SK-MEL-5 (cell line): ENCODE data around the gene WBP1. TPM values are rescaled to one million over a fixed set of nuclear protein-coding genes. Genes with fewer than 3 reads are reported as not detected.
"Not testable (repeated sequence)": the region's sequence is repeated elsewhere in the genome, so short reads cannot be mapped to it uniquely, and the experiment has no call there.

Experiments
- DNase-seq: peaks from one replicate; pipeline ENCODE4 v3.0.0-alpha.2; 2016; ENCODE audit warnings: low read depth, low spot score
- in situ Hi-C: cut with HindIII; loops from 2 replicates; pipeline ENCODE4 v1.10.0; 2016; ENCODE audit warnings: low sequenced_read_pairs, high pct_unique_total_duplicates, low pct_unique_long_range_greater_than_20kb
- polyA plus RNA-seq, 2 experiments: library from polyadenylated mRNA; depleted of rRNA; stranded (reverse); fragments of >200 nt; gene quantifications; 2 replicates each; pipeline ENCODE4 v1.2.3, GENCODE V29; 2015
- total RNA-seq: library from RNA; depleted of rRNA; stranded (reverse); fragments of >200 nt; shearing (Covaris generic); gene quantifications from 2 replicates; pipeline ENCODE4 v1.2.3, GENCODE V29; 2014; rRNA removed

The WBP1 gene
- total RNA-seq = 45.9 and 52.1 TPM in 2 replicates
- 93.5 and 94.2 TPM in 2 replicates for polyA plus RNA-seq (2015; cell fraction: cytosol; rRNA removed)
- polyA plus RNA-seq (2015; cell fraction: nucleus; rRNA removed) = 307 and 328 TPM in 2 replicates

DNA sequence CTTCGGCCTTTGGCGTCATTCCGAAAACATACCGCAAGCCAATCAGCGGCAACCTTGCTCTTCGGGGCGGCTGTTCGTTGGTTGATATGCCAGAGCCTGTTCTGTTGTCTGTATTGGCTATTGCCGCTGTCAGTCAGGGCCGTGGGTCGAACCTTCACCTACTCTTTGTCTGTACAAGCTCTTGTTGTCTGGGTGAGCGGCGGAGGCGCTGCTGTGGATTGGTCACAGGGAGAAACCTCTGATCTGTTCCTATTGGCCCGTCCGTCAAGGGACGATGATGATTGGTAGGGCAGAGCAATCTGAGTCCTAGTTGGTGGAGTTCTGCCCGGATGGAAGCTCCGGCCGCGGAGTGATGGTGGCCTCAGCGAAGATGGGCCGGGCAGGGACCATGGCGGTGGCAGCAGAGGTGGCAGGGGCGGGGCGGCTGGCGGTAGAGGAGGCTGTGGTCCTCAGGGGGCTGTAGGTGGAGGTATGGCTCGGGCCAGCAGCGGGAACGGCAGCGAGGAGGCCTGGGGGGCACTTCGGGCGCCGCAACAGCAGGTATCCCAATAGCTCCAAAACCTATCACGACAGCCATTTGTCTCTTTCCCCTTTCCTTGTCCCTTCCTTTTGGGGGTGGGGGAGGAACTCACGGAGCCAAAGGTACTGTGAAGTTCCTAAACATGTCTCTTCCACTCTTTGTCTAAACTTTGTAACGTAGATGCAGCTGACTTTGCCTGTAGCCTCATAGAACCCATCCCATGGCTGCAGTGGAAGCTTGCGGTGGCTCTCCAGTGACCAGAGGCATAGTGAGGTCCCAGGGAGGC is at the start of gene WBP1:
TSS of gene WBP1 (plus strand) at position 307 of the 806 bp plus-strand sequence. CDS start at position 472, 165 bp downstream.
- in situ Hi-C loops = no loop called here
- DNase-seq = peak; percentile 100

DNA sequence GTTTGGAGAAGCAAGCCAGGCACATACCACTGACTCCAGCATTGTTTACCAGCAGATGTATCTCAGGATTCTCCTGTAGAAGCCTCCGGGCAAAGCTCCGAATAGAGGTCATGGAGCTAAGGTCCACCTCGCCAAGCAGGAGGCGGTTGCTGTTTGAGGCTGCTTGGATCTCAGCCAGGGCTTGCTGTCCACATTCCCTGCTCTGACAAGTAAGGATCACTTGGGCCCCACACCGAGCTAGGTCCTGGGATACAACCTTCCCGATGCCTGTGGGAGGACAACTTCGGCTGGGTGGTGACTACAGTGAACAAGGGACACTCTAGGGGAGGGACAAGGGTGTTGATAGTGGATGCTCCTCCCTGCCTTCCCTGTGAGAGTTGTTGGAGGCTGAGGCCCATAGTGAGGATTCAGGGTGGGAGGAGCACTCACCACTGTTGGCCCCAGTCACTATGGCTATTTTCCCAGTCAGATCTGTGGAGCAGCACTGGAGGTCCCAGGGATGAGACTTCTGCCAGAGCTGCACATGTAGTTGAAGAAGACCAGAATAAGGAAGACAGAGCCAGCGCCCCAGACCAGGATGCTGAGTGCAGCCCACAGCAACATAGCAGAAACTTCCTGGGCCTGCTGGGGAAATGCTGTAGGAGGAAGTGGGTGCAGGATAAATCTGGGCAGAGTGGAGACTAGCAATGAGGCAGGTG is 45.1 kb upstream of the WBP1 start:
- in situ Hi-C loops = no loop called here
- no peak for DNase-seq

DNA sequence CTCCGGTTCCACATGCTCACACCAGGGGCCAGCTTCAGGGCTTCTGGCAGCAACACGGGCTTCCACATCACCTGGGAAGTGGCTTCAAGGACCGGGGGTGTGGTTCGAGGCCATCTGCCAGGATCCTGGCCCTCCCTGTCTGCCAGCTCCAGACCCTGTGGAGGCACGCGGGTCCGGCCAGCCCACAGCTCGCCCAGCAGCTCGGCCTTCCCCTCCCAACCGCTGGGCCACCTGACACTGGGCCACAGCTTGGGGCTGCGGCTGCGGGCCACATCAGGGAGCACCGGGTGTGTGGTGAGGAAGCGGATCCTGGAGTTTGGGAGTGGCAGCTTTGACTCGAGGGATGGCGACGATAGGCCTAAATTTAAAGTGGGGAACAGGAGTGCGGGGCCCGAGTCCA is 43.8 kb upstream of the WBP1 start:
- DNase-seq = no peak
- in situ Hi-C loops = no loop called here

DNA sequence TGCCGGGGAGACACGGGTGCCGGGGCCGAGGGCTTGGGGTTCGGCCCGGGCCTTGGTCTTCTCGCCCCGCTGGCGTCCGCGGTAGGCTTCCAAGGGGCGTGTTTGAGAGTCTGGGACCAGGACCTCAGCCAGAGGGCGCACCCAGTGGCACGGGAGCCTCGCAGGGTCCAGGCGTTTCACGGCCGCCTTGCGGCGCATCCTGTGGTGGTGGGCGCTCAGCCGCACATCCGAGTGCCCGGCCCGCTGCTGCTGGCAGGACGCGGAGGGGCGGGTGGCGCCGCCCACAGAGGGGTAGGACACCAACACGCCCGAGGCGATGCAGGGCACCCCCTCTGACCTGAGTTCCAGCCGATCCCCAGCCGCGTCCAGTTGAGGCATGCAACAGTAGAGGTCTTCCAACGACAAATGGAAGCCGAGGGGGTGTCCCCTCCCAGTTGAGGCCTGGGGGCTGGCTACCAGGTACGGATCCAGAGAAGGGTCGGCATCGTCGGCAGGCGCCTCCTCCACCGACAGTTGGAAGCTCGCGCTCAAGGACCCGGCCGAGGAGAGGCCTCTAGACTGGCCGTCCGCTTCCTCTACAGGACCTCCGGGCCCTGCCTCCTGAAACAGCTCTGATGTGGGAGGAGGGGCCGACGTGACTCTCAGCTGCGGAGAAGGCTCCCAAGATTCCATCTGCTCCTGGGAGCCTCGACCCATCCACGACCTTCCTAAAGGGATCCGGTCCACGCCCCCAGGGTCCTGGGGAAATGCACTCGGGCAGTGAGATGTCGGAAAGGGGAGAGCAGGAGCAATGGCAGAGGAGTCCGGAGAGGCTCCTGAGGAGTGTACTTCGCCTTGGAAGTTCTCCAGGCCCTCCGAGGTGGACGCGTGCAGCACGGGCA is 43.1 kb upstream of the WBP1 start:
- no peak for DNase-seq
- in situ Hi-C loops = no loop called here

DNA sequence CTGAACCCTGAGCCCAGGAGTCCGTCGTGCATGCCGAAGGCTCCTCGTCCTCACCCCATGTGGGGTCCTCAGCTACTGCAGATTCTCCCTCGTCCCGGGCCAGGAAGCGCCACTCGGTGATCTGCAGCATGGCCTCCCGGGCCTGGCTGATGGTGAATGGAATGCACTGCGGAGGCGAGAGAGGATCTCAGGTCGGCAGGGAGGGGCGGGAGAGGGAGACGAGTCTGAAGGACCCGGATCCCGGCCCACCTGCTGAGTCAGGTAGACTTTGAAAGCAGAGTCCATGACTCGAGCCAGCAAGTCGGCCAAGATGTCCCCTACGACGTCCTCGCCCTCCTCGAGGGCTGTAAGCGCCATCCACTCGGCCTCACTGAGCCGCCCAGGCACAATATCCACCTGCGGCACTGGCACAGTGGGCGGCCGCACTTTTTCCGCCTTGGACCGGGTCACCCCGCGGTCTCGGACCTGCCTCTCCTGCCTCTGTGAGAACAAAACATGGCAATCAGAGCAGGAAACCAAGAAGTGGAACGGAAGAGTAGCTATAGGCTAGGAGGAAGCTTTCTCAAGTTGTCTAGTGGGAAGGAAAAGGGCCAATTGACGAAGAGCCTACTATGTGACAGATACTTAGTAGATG is 42.4 kb upstream of the WBP1 start:
- DNase-seq = no peak
- in situ Hi-C loops = no loop called here

DNA sequence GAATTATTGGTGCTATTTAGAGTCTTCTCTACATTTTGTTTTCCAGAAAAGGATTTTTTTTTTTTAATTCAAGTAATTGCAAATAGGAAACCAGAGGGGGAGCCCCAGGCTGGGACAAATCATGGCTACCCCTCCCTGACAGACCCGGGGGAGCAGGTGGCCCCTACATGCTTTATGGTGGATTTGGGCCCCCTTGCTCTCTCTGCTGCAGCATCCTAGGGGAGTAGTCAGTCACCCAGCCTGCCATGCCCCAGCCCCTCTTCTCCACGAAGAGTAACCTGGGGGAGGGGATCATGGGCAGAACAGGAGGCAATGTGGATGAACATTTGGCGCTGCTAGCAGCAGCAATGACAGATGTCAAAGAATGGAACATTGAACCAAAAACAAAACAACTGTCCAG is 41.5 kb upstream of the WBP1 start:
- DNase-seq = peak; percentile 22
- in situ Hi-C loops = no loop called here

DNA sequence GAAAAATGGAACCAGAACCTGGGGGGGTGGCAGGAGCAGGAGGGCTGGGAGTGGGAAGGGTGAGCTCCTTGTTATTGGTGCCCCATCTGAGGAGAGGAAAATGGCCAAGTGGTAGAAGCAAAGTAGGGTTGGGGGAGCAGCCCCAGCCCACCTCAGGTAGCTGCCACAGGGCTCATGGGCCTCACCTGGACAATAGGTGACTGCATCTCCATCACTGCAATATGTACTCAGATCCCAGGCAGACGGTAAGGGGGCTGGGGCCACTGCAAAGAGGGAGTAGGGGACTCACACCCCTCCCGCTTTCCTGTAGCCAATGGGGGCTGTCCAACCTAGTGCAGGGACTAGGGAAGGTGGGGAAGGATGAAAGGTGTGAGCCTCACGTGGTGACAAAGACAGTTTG is 41.0 kb upstream of the WBP1 start:
- DNase-seq = no peak
- in situ Hi-C loops = no loop called here

DNA sequence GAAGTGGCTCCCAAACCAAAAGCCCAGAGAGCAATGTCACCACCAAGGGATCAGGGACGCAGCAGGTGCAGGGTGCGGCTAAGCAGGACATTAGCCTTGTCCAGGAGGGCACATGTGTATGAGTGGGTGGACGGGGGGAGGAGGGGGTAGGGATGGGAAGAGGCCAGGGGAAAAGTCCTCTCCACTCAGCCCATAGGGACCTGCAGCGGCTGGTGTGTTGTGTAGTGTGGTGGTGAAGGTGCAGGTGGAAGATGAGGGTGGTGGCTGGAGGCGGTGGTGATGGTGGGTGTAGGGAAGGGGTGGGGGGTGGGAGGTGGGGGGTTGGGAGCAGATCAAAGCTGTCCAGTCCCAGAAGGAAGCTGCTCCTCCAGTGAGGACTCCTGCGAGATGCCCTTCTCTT is 40.5 kb upstream of the WBP1 start:
- in situ Hi-C loops = no loop called here
- DNase-seq = no peak

DNA sequence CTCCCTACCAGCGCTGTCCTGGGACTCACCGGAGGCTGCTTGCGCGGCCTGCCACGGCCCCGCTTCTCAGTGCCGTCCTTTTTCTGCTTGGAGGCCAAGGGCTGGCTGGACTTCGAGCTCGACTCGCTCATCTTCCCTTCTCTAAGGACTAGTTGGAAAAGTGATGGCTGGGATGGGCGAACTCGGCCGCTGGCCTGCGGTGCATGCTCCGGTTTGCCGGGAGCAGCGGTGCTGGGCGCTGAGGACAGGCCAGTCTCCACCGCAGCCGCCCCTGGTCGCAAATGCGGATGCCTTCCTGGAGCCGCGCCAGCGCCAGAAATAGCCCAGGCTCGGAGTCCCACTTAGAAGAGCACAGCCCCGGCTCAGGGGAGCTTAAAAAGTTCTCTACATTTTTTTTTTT is 39.9 kb upstream of the WBP1 start:
- in situ Hi-C loops = no loop called here

DNA sequence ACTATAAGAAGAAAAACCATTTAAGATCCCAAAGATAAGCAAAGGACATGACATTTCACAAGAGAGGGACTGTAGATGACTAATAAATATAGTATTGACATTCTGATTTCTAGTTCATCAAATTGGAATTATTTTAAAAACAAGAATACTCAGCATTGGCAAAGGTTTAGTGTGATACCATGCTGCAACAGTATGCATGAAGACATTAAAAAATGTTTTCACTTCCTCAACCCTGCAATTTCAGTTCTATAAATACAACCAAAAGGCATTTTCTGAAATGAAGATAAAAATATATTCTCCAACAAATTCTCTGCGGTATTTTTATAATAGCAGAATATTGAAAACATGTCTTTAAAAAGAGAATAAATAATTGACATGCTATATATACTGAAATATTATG is 38.9 kb upstream of the WBP1 start:
- DNase-seq = no peak
- in situ Hi-C loops = no loop called here

More for the DNA sequence above, 39.9 kb upstream of the WBP1 start:
- no peak for DNase-seq

DNA sequence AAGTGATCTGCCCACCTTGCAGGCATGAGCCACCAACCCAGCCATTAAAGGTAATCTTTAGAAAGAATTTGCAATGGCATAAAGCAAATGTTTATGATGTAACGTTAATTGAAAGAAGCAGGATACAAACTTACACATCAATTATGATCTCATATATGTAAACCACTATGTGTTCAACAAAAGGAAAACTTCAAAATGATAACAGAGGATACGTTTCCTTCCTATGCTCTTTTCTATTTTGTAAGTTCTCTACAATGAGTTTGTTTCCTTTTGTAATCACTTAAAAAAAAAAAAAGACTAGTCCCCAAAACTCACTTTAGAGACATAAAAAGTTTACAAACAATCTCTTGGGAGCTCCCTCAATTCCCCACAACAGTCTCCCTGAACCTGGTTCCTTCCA is 38.2 kb upstream of the WBP1 start:
- no peak for DNase-seq
- in situ Hi-C loops = no loop called here

DNA sequence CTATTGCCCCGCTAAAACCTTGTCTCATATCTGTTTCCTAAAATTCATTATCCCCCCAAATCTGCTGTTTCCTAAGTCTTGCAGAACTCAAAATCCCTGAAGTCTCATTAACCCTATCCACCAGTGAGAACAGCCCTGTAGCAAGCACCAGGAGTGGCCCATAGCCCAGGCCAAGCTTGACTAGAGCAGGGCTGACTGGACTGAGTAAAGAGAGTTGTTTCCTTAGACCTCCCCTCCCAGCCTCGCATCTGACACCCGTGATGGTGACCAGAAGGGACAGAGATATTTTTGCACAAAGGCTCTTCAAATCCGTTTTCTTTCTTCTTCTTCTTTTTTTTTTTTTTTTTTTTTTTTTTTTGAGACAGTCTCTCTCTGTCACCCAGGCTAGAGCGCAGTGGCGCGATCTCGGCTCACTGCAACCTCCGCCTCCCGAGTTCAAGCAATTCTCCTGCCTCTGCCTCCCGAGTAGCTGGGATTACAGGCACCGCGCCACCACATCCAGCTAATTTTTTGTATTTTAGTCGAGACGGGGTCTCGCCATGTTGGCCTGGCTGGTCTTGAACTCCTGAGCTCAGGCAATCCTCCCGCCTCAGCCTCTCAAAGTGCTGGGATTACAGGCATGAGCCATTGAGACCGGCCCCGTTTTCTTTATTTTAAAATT is 37.7 kb upstream of the WBP1 start:
- in situ Hi-C loops, DNase-seq: not testable (repeated sequence)

DNA sequence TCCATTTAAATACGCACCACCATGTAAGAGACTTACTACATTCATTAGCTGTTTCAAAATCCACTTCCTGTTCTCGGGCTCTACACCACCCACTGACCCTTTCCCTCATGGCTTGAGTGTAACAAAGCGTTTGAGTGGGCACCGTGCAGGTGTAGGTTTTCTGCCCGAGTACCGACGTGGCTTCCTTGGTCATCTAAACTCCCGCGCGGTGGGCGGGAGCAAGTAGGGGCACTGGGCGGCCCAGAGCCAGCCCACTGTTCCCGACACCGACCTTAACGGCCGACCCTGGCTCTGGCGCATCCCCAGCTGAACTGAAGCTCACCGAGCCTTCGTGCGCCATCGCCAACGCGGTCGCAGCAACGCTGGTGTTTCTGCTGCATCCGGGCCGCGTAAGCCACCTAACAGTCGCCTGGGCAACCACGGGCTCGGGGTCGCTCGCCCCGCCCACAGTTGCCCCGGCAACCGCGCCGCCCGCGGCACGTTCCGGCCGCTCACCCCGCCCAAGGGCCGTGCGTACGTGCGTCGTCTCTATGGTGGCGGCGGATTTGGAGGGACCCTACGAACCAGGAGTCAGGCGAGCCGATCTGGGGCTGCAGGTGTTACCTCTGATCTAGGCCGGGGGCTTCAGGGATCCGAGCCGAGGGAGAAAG is 36.9 kb upstream of the WBP1 start, which contains the start of the genes C2orf81 and WDR54:
TSS of gene C2orf81 (minus strand) at position 399 of the 650 bp plus-strand sequence. CDS start at position 340, 59 bp downstream.
TSS of gene WDR54 (plus strand) at position 510 of the 650 bp plus-strand sequence. CDS start 424 bp downstream, outside the sequence.
- DNase-seq = peak; percentile 88
- in situ Hi-C loops = no loop called here

DNA sequence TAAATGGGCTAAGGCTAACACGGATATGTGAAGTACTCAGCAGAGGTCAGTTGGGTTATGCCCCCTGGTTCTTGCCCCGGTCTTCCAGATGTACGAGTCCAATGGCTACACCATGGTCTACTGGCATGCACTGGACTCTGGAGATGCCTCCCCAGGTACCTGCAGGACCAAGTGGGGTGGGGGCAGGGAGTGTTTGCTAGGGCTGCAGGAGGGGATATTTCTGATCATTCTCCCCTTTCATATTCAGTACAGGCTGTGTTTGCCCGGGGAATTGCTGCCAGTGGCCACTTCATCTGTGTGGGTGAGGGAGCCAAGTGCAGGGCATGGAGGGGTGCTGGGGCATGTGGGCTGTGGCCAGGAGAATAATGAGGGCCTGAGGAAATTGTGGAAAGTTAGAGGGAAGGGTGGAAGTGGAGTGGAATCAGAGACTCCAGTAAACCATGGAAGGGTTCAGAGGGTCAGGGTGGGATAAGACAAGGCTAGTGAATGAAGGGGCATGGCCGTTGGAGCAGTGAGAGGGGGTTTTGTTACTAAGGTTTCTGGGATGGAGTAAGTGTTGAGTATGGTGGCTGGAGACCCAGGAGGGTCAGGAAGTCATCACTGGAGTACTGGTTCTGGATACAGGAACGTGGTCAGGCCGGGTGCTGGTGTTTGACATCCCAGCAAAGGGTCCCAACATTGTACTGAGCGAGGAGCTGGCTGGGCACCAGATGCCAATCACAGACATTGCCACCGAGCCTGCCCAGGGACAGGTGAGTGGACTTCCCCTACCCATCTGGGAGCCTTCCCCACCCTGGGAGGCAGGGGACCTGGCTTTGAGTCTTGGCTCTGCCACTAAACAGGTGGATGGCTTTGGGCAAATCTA is 34.8 kb upstream of the WBP1 start:
- in situ Hi-C loops = no loop called here

DNA sequence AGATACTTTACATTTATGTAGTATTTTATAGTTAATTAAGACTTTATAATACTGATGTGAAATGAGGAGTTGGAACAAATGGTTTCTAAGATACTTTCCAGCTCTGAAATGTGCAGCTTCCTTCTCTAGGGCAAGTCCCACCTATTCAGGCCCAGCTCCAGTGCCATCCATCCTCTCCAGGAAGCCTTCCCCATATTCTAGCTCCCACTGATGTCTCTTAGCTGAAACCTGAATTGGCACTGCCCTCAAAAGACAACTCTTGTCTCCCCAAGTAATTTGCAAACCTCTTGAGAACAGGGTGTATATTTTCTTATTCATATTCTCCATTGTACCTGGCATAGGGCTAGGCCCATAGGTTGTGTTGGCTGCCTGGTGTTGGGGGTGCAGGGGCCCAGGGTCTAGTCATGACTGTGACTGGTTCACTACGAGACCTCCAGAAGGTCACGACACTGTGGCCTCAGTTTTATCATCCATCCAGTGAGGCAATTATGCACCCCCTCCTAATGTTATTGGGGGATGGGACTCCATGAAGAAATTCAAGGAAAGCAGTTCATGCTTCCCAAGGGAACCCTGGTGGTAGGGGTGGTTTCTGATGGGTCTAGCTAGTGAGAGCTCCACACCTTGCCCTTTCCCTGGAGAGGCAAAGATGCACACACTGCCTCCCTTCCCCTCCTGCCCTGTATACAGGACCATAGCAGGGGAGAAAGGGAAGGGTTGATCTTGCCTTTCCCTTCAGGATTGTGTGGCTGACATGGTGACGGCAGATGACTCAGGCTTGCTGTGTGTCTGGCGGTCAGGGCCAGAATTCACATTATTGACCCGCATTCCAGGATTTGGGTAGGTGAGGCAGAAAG is 33.9 kb upstream of the WBP1 start:
- in situ Hi-C loops = no loop called here
- DNase-seq = no peak

More for the DNA sequence above, 34.8 kb upstream of the WBP1 start:
- no peak for DNase-seq
